HepG2 (cell line): ENCODE results near the gene UBC. TPM values are rescaled to one million over a fixed set of nuclear protein-coding genes. Genes with fewer than 3 reads are reported as not detected.

Experiments used
- ATF5 ChIP-seq: sonication (generic); formaldehyde crosslinking; IDR thresholded peaks from 2 replicates; pipeline ENCODE4 v1.4.0; 2020; ENCODE audit warnings: mild to moderate bottlenecking, low read depth, missing genetic modification reagents
- GABPA ChIP-seq, 2 experiments: IDR thresholded peaks; 2 replicates each; pipeline ENCODE4 v1.6.1; 2011 to 2016; ENCODE audit warnings: low read depth in 2 of 2, low read length in 1 of 2, missing biosample characterization in 1 of 2, missing genetic modification characterization in 1 of 2
- LCORL ChIP-seq, 2 experiments: fragments of 450-650 bp in 1 of 2; sonication (generic) in 1 of 2; formaldehyde crosslinking in 1 of 2; IDR thresholded peaks; 2 replicates each; pipeline versions ENCODE4 v1.5.0 to v1.6.1; 2017 to 2020; ENCODE audit warnings: antibody characterized with exemption in 1 of 2, missing genetic modification reagents in 1 of 2
- MED1 ChIP-seq: sonication (generic); formaldehyde crosslinking; IDR thresholded peaks from 2 replicates; pipeline ENCODE4 v1.4.0; 2020; ENCODE audit warnings: missing genetic modification reagents
- PITX1 ChIP-seq: sonication (generic); formaldehyde crosslinking; IDR thresholded peaks from 2 replicates; pipeline ENCODE4 v1.5.1; 2020; ENCODE audit warnings: mild to moderate bottlenecking, missing genetic modification reagents
- PRDM4 ChIP-seq: sonication (generic); formaldehyde crosslinking; IDR thresholded peaks from 2 replicates; pipeline ENCODE4 v1.9.0; 2021; ENCODE audit warnings: missing genetic modification reagents, borderline replicate concordance
- REST ChIP-seq, 2 experiments: IDR thresholded peaks; 2 replicates each; pipeline ENCODE4 v1.6.1; 2011 to 2012; ENCODE audit warnings: low read length in 2 of 2, borderline replicate concordance in 1 of 2, low read depth in 1 of 2, mild to moderate bottlenecking in 1 of 2, moderate library complexity in 1 of 2
- SOX5 ChIP-seq: IDR thresholded peaks from 2 replicates; pipeline ENCODE4 v1.6.1; 2016; ENCODE audit warnings: borderline replicate concordance
- ZBTB43 ChIP-seq: sonication (generic); formaldehyde crosslinking; conservative IDR thresholded peaks from 2 replicates; pipeline ENCODE4 v1.4.0; 2020; ENCODE audit warnings: missing genetic modification reagents
- ZNF142 ChIP-seq: sonication (generic); formaldehyde crosslinking; IDR thresholded peaks from 2 replicates; pipeline ENCODE4 v1.4.0; 2020; ENCODE audit warnings: missing genetic modification reagents
- ZNF234 ChIP-seq: sonication (generic); formaldehyde crosslinking; conservative IDR thresholded peaks from 2 replicates; pipeline ENCODE4 v1.5.1; 2020; ENCODE audit warnings: mild to moderate bottlenecking, missing genetic modification reagents
- ZNF672 ChIP-seq: sonication (generic); formaldehyde crosslinking; IDR thresholded peaks from 2 replicates; pipeline ENCODE4 v1.8.1; 2022; ENCODE audit warnings: missing genetic modification reagents
- polyA plus RNA-seq, 8 experiments: library from polyadenylated mRNA; depleted of rRNA in 3 of 8; stranded (reverse) in 7 of 8; unstranded in 1 of 8; fragments of >200 nt; fragmentation: Illumina TruSeq in 4 of 8; extraction: Trizol in 4 of 8; gene quantifications; 2 replicates each; pipeline versions ENCODE4 v1.2.1 to v1.2.3, GENCODE V29; 2011 to 2016; ENCODE audit warnings: low read depth in 4 of 8, missing spikeins in 1 of 8, mixed read lengths in 1 of 8; ENCODE audit not compliant: insufficient read depth in 1 of 8
- total RNA-seq, 5 experiments: library from RNA; depleted of rRNA; stranded (reverse); fragments of >200 nt; fragmentation: Illumina TruSeq; extraction: Trizol; gene quantifications; 2 replicates each; pipeline ENCODE4 v1.2.3, GENCODE V29; 2016; ENCODE audit warnings: low read depth in 1 of 5

Gene UBC
- total and polyA plus RNA-seq, 2 of the 13 experiments (the other 11 are each of a cell fraction or from before 2014, with no cell fraction given) = 805 to 1,432 TPM

GRCh38 chr12:124914392-124915238 is at the start of gene UBC (continued):
- peak; percentile 56; the same call in 1 of the 2 replicates for TF ChIP-seq ZNF142 (CRISPR knock-in tag)
- peak; percentile 92 for TF ChIP-seq MED1 (CRISPR knock-in tag)
- TF ChIP-seq ZNF234 (CRISPR knock-in tag) = no peak; the same call in 1 of the 2 replicates
- TF ChIP-seq ZBTB43 (CRISPR knock-in tag) = 0 out of 2 replicates have a peak, but pooled peaks have one; percentile 58
- TF ChIP-seq ZNF672 (CRISPR knock-in tag) = peak; percentile 92
- TF ChIP-seq LCORL (IDR thresholded peaks at IDR 0.05) = no peak
- TF ChIP-seq LCORL (CRISPR knock-in tag; IDR thresholded peaks at IDR 0.05) = peak; percentile 73
- peak in 1 of 2 experiments; percentile 69; a peak in 1 of 4 replicates for TF ChIP-seq REST (IDR thresholded peaks at IDR 0.05; ENCODE audit: borderline replicate concordance in 1 of 2, low read depth in 1 of 2, low read length in 2 of 2)
- TF ChIP-seq ATF5 (CRISPR knock-in tag) = no peak
- peak; percentile 29; the same call in 1 of the 2 replicates for TF ChIP-seq GABPA (IDR thresholded peaks at IDR 0.05; ENCODE audit: low read depth, low read length)
- TF ChIP-seq GABPA (CRISPR knock-in tag; IDR thresholded peaks at IDR 0.05; ENCODE audit: low read depth) = peak; percentile 68
- 0 out of 2 replicates have a peak, but pooled peaks have one; percentile 33 for TF ChIP-seq PRDM4 (CRISPR knock-in tag)
- peak; percentile 52; the same call in 1 of the 2 replicates for TF ChIP-seq SOX5 (CRISPR knock-in tag)
- peak; percentile 50; the same call in 1 of the 2 replicates for TF ChIP-seq PITX1 (CRISPR knock-in tag)
